Calu3 (cell line): ENCODE results near the gene XRCC4. TPM values are rescaled to one million over a fixed set of nuclear protein-coding genes. Genes with fewer than 3 reads are reported as not detected.

Experiments
- BruUV-seq: library from RNA; stranded (reverse); fragments of 400-500 nt; replicated peaks from 2 replicates; lab custom pipeline; 2021; lab: Mats Ljungman, UMichigan
- CTCF ChIA-PET: fragments of 300-600 bp; sonication (Branson Sonifier 250); formaldehyde crosslinking; loops from one replicate; lab custom pipeline; 2022; ENCODE audit warnings: antibody characterized with exemption; lab: Charles Lee
- DNase-seq: peaks from one replicate; pipeline ENCODE4 v3.0.0; 2022
- H3K27ac Mint-ChIP-seq: one replicate; pipeline ENCODE4 v1.8.0; 2022; ENCODE audit warnings: mixed read lengths; ENCODE audit not compliant: unreplicated experiment
- H3K27me3 Mint-ChIP-seq: one replicate; pipeline ENCODE4 v1.8.0; 2022; ENCODE audit warnings: mixed read lengths; ENCODE audit not compliant: unreplicated experiment
- H3K36me3 Mint-ChIP-seq: one replicate; pipeline ENCODE4 v1.8.0; 2022; ENCODE audit warnings: mild to moderate bottlenecking, moderate library complexity, mixed read lengths; ENCODE audit not compliant: insufficient read depth, unreplicated experiment
- H3K4me1 Mint-ChIP-seq: one replicate; pipeline ENCODE4 v1.8.0; 2022; ENCODE audit warnings: mild to moderate bottlenecking, low read depth, mixed read lengths; ENCODE audit not compliant: unreplicated experiment
- H3K4me3 Mint-ChIP-seq: one replicate; pipeline ENCODE4 v1.8.0; 2022; ENCODE audit warnings: mild to moderate bottlenecking, low read depth, moderate library complexity, mixed read lengths; ENCODE audit not compliant: unreplicated experiment
- H3K9me3 Mint-ChIP-seq: one replicate; pipeline ENCODE4 v1.8.0; 2022; ENCODE audit warnings: low read depth, mixed read lengths; ENCODE audit not compliant: unreplicated experiment
- CTCF ChIP-seq: fragments of 200-600 bp; IDR thresholded peaks from one replicate; pipeline ENCODE4 v1.8.0; 2022; ENCODE audit warnings: antibody characterized with exemption; ENCODE audit not compliant: unreplicated experiment
- intact Hi-C: fragments of 100-400 bp; cut with micrococcal nuclease; formaldehyde crosslinking; loops from one replicate; pipeline ENCODE4 v1.10.0; 2022; ENCODE audit not compliant: unreplicated experiment
- total RNA-seq: library from RNA; stranded (reverse); gene quantifications from 2 replicates; pipeline ENCODE4 v1.2.3, GENCODE V29; 2022

Gene XRCC4
- total RNA-seq, 1 experiment from 2014 or later = 25.5 TPM

GRCh38 chr5:83142526-83142925 lies 65.2 kb downstream of the XRCC4 start:
- H3K27ac Mint-ChIP-seq = no peak overlapping the region
- H3K27me3 Mint-ChIP-seq = no peaks in the 10 kb centered on the region
- no peak overlapping the region for H3K4me3 Mint-ChIP-seq
- H3K36me3 Mint-ChIP-seq = no peaks in the 10 kb centered on the region
- TF ChIP-seq CTCF = no peak
- no peak for DNase-seq
- intact Hi-C loops = no loop called here
- CTCF ChIA-PET = no interaction called here
- no peaks in the 10 kb centered on the region for H3K9me3 Mint-ChIP-seq
- BruUV-seq = no TSS peak
- peaks cover 10% of the 10 kb centered on the region for H3K4me1 Mint-ChIP-seq

GRCh38 chr5:83145241-83145640 lies 67.9 kb downstream of the XRCC4 start:
- H3K36me3 Mint-ChIP-seq = no peaks in the 10 kb centered on the region
- H3K4me1 Mint-ChIP-seq = peaks cover 16% of the 10 kb centered on the region
- intact Hi-C loops = no loop called here
- H3K27ac Mint-ChIP-seq = no peak overlapping the region
- DNase-seq = no peak
- TF ChIP-seq CTCF = no peak
- H3K27me3 Mint-ChIP-seq = no peaks in the 10 kb centered on the region
- H3K9me3 Mint-ChIP-seq = no peaks in the 10 kb centered on the region
- CTCF ChIA-PET = no interaction called here
- no peak overlapping the region for H3K4me3 Mint-ChIP-seq
- BruUV-seq = no TSS peak

GRCh38 chr5:83145882-83146331 lies 68.6 kb downstream of the XRCC4 start:
- no peaks in the 10 kb centered on the region for H3K27me3 Mint-ChIP-seq
- BruUV-seq = no TSS peak
- DNase-seq = no peak
- H3K4me3 Mint-ChIP-seq = no peak overlapping the region
- no peaks in the 10 kb centered on the region for H3K9me3 Mint-ChIP-seq
- intact Hi-C loops = no loop called here
- CTCF ChIA-PET = no interaction called here
- H3K36me3 Mint-ChIP-seq = no peaks in the 10 kb centered on the region
- H3K4me1 Mint-ChIP-seq = peaks cover 23% of the 10 kb centered on the region
- no peak overlapping the region for H3K27ac Mint-ChIP-seq
- TF ChIP-seq CTCF = no peak

GRCh38 chr5:83146441-83146840 lies 69.1 kb downstream of the XRCC4 start:
- H3K27ac Mint-ChIP-seq = no peak overlapping the region
- no peaks in the 10 kb centered on the region for H3K36me3 Mint-ChIP-seq
- no TSS peak for BruUV-seq
- H3K4me1 Mint-ChIP-seq = peaks cover 28% of the 10 kb centered on the region
- CTCF ChIA-PET = no interaction called here
- TF ChIP-seq CTCF = no peak
- DNase-seq = no peak
- intact Hi-C loops = no loop called here
- H3K27me3 Mint-ChIP-seq = no peaks in the 10 kb centered on the region
- no peak overlapping the region for H3K4me3 Mint-ChIP-seq
- no peaks in the 10 kb centered on the region for H3K9me3 Mint-ChIP-seq
